IMR-90 (cell line): ENCODE data around the gene PRAMEF18. TPM values are rescaled to one million over a fixed set of nuclear protein-coding genes. Genes with fewer than 3 reads are reported as not detected.

Experiments used
- ATAC-seq: fragments of 200-7000 bp; cut with Tn5 transposase; 2 replicates; pipeline ENCODE4 v1.9.1; 2020; ENCODE audit warnings: low read depth, mild to moderate bottlenecking, moderate library complexity
- BruUV-seq: library from RNA; stranded (reverse); fragments of 400-500 nt; replicated peaks from 2 replicates; lab custom pipeline; 2021; lab: Mats Ljungman, UMichigan
- CTCF ChIA-PET: fragments of 300-600 bp; formaldehyde crosslinking; extraction: SDS; loops from one replicate; lab custom pipeline; 2021; ENCODE audit warnings: antibody characterized with exemption; lab: Yijun Ruan, JAX
- POLR2A ChIA-PET: fragments of 300-600 bp; sonication (Branson Sonifier 250); formaldehyde crosslinking; loops from one replicate; lab custom pipeline; 2022; ENCODE audit warnings: antibody characterized with exemption; ENCODE audit not compliant: unreplicated experiment; lab: Charles Lee
- DNase-seq: peaks from one replicate; pipeline ENCODE4 v3.0.0; 2013
- H2AFZ ChIP-seq: replicated peaks from 2 replicates; pipeline ENCODE3; 2013; ENCODE audit warnings: low read length, mild to moderate bottlenecking; ENCODE audit not compliant: poor library complexity
- H2AK5ac ChIP-seq: 2 replicates; pipeline ENCODE4 v1.6.1; 2013; ENCODE audit warnings: low read depth, low read length, inconsistent platforms
- H2AK9ac ChIP-seq: replicated peaks from 2 replicates; pipeline ENCODE3; 2013; ENCODE audit warnings: mild to moderate bottlenecking, low read depth, low read length, moderate library complexity; ENCODE audit not compliant: poor library complexity
- H2BK120ac ChIP-seq: 2 replicates; pipeline ENCODE4 v1.6.1; 2013; ENCODE audit warnings: low read depth, low read length, inconsistent platforms
- H2BK15ac ChIP-seq: 3 replicates; pipeline ENCODE4 v1.6.1; 2013; ENCODE audit warnings: low read depth, low read length, inconsistent platforms
- H2BK20ac ChIP-seq: 2 replicates; pipeline ENCODE4 v1.6.1; 2013; ENCODE audit warnings: low read depth, mild to moderate bottlenecking, inconsistent platforms, low read length, moderate library complexity
- H2BK5ac ChIP-seq: 2 replicates; pipeline ENCODE4 v1.6.1; 2013; ENCODE audit warnings: mild to moderate bottlenecking, low read depth, low read length, inconsistent platforms; ENCODE audit not compliant: poor library complexity, severe bottlenecking
- H3K14ac ChIP-seq: replicated peaks from 2 replicates; pipeline ENCODE4 v1.6.1; 2013; ENCODE audit warnings: low read depth, low read length, inconsistent platforms
- H3K18ac ChIP-seq: 2 replicates; pipeline ENCODE4 v1.6.1; 2013; ENCODE audit warnings: low read depth, low read length, control low read depth
- H3K23ac ChIP-seq: 2 replicates; pipeline ENCODE4 v1.6.1; 2013; ENCODE audit warnings: low read depth, low read length, inconsistent platforms
- H3K27ac ChIP-seq: 2 replicates; pipeline ENCODE4 v1.5.1; 2013; ENCODE audit warnings: mild to moderate bottlenecking, control low read depth, low read length; ENCODE audit not compliant: insufficient read depth
- H3K27me3 ChIP-seq: 2 replicates; pipeline ENCODE4 v1.6.1; 2013; ENCODE audit warnings: low read length; ENCODE audit not compliant: control insufficient read depth, insufficient read depth
- H3K36me3 ChIP-seq: 2 replicates; pipeline ENCODE4 v1.6.1; 2013; ENCODE audit warnings: low read length, mixed read lengths; ENCODE audit not compliant: control insufficient read depth, insufficient read depth
- H3K4ac ChIP-seq: 2 replicates; pipeline ENCODE4 v1.6.1; 2013; ENCODE audit warnings: low read depth, low read length, inconsistent platforms
- H3K4me1 ChIP-seq: 2 replicates; pipeline ENCODE4 v1.6.1; 2013; ENCODE audit warnings: low read length, mixed read lengths; ENCODE audit not compliant: control insufficient read depth, insufficient read depth
- H3K4me2 ChIP-seq: 2 replicates; pipeline ENCODE4 v1.6.1; 2013; ENCODE audit warnings: low read depth, mild to moderate bottlenecking, control low read depth, low read length, moderate library complexity
- H3K4me3 ChIP-seq: 2 replicates; pipeline ENCODE4 v1.5.1; 2013; ENCODE audit warnings: low read depth, mild to moderate bottlenecking, control low read depth, low read length, moderate library complexity; ENCODE audit not compliant: insufficient read depth
- H3K56ac ChIP-seq: 2 replicates; pipeline ENCODE4 v1.6.1; 2013; ENCODE audit warnings: low read length, inconsistent platforms; ENCODE audit not compliant: insufficient read depth; ENCODE audit errors: extremely low read depth
- H3K79me1 ChIP-seq, 2 experiments: 2 replicates each; pipeline ENCODE4 v1.6.1; 2013; ENCODE audit warnings: low read length in 2 of 2, inconsistent platforms in 1 of 2, low read depth in 1 of 2
- H3K9ac ChIP-seq: 2 replicates; pipeline ENCODE4 v1.6.1; 2013; ENCODE audit warnings: low read depth, low read length, control low read depth
- H3K9me1 ChIP-seq: 2 replicates; pipeline ENCODE4 v1.6.1; 2013; ENCODE audit warnings: low read length, inconsistent platforms; ENCODE audit not compliant: insufficient read depth
- H3K9me3 ChIP-seq: 2 replicates; pipeline ENCODE4 v1.6.1; 2013; ENCODE audit warnings: low read length; ENCODE audit not compliant: control insufficient read depth, insufficient read depth
- H4K20me1 ChIP-seq: 2 replicates; pipeline ENCODE4 v1.6.1; 2013; ENCODE audit warnings: low read length, inconsistent platforms; ENCODE audit not compliant: insufficient read depth
- H4K5ac ChIP-seq: 2 replicates; pipeline ENCODE4 v1.6.1; 2013; ENCODE audit warnings: mild to moderate bottlenecking, low read depth, low read length, control low read depth
- H4K8ac ChIP-seq, 2 experiments: 2 replicates each; pipeline ENCODE4 v1.6.1; 2013; ENCODE audit warnings: low read depth in 2 of 2, low read length in 2 of 2, control low read depth in 1 of 2, inconsistent platforms in 1 of 2
- H4K91ac ChIP-seq: 2 replicates; pipeline ENCODE4 v1.6.1; 2013; ENCODE audit warnings: low read depth, low read length, inconsistent platforms; ENCODE audit not compliant: insufficient read depth
- CEBPB ChIP-seq: IDR thresholded peaks from 2 replicates; pipeline ENCODE4 v1.6.1; 2012; ENCODE audit warnings: low read depth, low read length, improper control_type of control experiment
- CHD1 ChIP-seq: IDR thresholded peaks from 2 replicates; pipeline ENCODE4 v1.6.1; 2012; ENCODE audit warnings: low read depth, low read length, improper control_type of control experiment
- MAFK ChIP-seq: IDR thresholded peaks from 2 replicates; pipeline ENCODE4 v1.6.1; 2012; ENCODE audit warnings: low read depth, low read length, improper control_type of control experiment
- MAZ ChIP-seq: IDR thresholded peaks from 2 replicates; pipeline ENCODE4 v1.6.1; 2012; ENCODE audit warnings: low read depth, mild to moderate bottlenecking, low read length, improper control_type of control experiment, moderate library complexity, borderline replicate concordance
- MXI1 ChIP-seq: IDR thresholded peaks from 2 replicates; pipeline ENCODE4 v1.6.1; 2012; ENCODE audit warnings: low read depth, mild to moderate bottlenecking, low read length, moderate library complexity, borderline replicate concordance
- NFE2L2 ChIP-seq: fragments of 150-350 bp; IDR thresholded peaks from 2 replicates; pipeline ENCODE4 v1.6.1; 2016; ENCODE audit warnings: low read depth, mild to moderate bottlenecking, low read length
- POLR2A ChIP-seq: IDR thresholded peaks from 2 replicates; pipeline ENCODE4 v1.6.1; 2012; ENCODE audit warnings: mild to moderate bottlenecking, low read depth, low read length
- RAD21 ChIP-seq: IDR thresholded peaks from 2 replicates; pipeline ENCODE4 v1.6.1; 2012; ENCODE audit warnings: low read length, improper control_type of control experiment
- RFX5 ChIP-seq: IDR thresholded peaks from 2 replicates; pipeline ENCODE4 v1.8.0; 2012; ENCODE audit warnings: low read depth, mild to moderate bottlenecking, low read length, moderate library complexity
- SMC3 ChIP-seq: fragments of 150-350 bp; IDR thresholded peaks from 2 replicates; pipeline ENCODE4 v1.6.1; 2016; ENCODE audit warnings: low read depth, mild to moderate bottlenecking, antibody characterized with exemption, low read length, moderate library complexity
- USF2 ChIP-seq: fragments of 150-350 bp; IDR thresholded peaks from 2 replicates; pipeline ENCODE4 v1.6.1; 2017; ENCODE audit warnings: mild to moderate bottlenecking, antibody characterized with exemption, low read length, low read depth
- WGBS, 2 experiments: methylation state at CpG; one replicate each; pipeline versions ENCODE4 v1.1.5 to v1.1.7; 2013; ENCODE audit warnings: missing lambda C conversion rate in 2 of 2; ENCODE audit not compliant: insufficient read length in 1 of 2; ENCODE audit errors: extremely low coverage in 2 of 2; 5-methylcytosine and 5-hydroxymethylcytosine counted together
- dilution Hi-C: fragments of 300-500 bp; cut with HindIII; formaldehyde crosslinking; loops from one replicate; pipeline ENCODE4 v1.14.3; 2018; ENCODE audit warnings: low sequenced_read_pairs; ENCODE audit not compliant: unreplicated experiment
- in situ Hi-C: fragments of 300-500 bp; cut with MboI; formaldehyde crosslinking; loops from 3 replicates; pipeline ENCODE4 v1.14.3; 2019; ENCODE audit warnings: low sequenced_read_pairs, inconsistent platforms, mixed read lengths
- intact Hi-C: fragments of 100-400 bp; cut with micrococcal nuclease; formaldehyde crosslinking; loops from 2 replicates; pipeline ENCODE4 v1.10.0; 2022
- polyA plus RNA-seq, 3 experiments: library from polyadenylated mRNA; depleted of rRNA; stranded (reverse); fragments of >200 nt; gene quantifications; 2 replicates each; pipeline ENCODE4 v1.2.3, GENCODE V29; 2012; ENCODE audit warnings: low replicate concordance in 1 of 3
- total RNA-seq: library from RNA; depleted of rRNA; stranded (reverse); fragments of >200 nt; gene quantifications from 2 replicates; pipeline ENCODE4 v1.2.3, GENCODE V29; 2012
- TF ChIP-seq, protein P1 (sequence below): conservative IDR thresholded peaks from 2 replicates; pipeline ENCODE4 v1.5.1; 2012; ENCODE audit warnings: mild to moderate bottlenecking, low read depth, low read length, improper control_type of control experiment
- TF ChIP-seq, protein P2 (sequence below): fragments of 150-350 bp; IDR thresholded peaks from 2 replicates; pipeline ENCODE4 v1.6.1; 2016; ENCODE audit warnings: low read depth, mild to moderate bottlenecking, low read length, moderate library complexity, borderline replicate concordance

Gene PRAMEF18
- total and polyA plus RNA-seq, 2 of the 4 experiments (the other 2 are of a cell fraction), result not detected

GRCh38 chr1:13224480-13225060, 1.4 kb downstream of the PRAMEF18 start:
- Histone ChIP-seq H3K18ac (no peak overlapping the region), H4K5ac (no peak overlapping the region), H2AK5ac (no peak overlapping the region), H3K4me2 (no peak overlapping the region), H2BK15ac (no peak overlapping the region), H3K27ac (no peak overlapping the region), H4K8ac (no peak overlapping the region), H3K14ac (no peak overlapping the region), H3K56ac (no peak overlapping the region), H2AFZ (no peak overlapping the region), H3K9me1 (no peaks in the 10 kb centered on the region), H3K4me1 (no peaks in the 10 kb centered on the region), H4K91ac (no peak overlapping the region), H3K9ac (no peak overlapping the region), H4K20me1 (no peaks in the 10 kb centered on the region), H2BK5ac (no peak overlapping the region), H3K79me1 (no peaks in the 10 kb centered on the region), H2BK120ac (no peak overlapping the region), H2AK9ac (no peak overlapping the region), H2BK20ac (no peak overlapping the region), H3K4me3 (no peak overlapping the region), H3K36me3 (no peaks in the 10 kb centered on the region), H3K23ac (no peak overlapping the region), H3K4ac (no peak overlapping the region), H3K27me3 (no peaks in the 10 kb centered on the region), H3K9me3 (peaks cover 9% of the 10 kb centered on the region; the same call in 1 of the 2 replicates)
- TF ChIP-seq CEBPB (no peak), RFX5 (no peak), NFE2L2 (no peak), CHD1 (no peak), SMC3 (no peak), USF2 (no peak), POLR2A (no peak), MXI1 (no peak), MAFK (no peak), RAD21 (no peak), MAZ (no peak)
- TF ChIP-seq, protein P1, sequence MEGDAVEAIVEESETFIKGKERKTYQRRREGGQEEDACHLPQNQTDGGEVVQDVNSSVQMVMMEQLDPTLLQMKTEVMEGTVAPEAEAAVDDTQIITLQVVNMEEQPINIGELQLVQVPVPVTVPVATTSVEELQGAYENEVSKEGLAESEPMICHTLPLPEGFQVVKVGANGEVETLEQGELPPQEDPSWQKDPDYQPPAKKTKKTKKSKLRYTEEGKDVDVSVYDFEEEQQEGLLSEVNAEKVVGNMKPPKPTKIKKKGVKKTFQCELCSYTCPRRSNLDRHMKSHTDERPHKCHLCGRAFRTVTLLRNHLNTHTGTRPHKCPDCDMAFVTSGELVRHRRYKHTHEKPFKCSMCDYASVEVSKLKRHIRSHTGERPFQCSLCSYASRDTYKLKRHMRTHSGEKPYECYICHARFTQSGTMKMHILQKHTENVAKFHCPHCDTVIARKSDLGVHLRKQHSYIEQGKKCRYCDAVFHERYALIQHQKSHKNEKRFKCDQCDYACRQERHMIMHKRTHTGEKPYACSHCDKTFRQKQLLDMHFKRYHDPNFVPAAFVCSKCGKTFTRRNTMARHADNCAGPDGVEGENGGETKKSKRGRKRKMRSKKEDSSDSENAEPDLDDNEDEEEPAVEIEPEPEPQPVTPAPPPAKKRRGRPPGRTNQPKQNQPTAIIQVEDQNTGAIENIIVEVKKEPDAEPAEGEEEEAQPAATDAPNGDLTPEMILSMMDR, result no peak
- TF ChIP-seq, protein P2, sequence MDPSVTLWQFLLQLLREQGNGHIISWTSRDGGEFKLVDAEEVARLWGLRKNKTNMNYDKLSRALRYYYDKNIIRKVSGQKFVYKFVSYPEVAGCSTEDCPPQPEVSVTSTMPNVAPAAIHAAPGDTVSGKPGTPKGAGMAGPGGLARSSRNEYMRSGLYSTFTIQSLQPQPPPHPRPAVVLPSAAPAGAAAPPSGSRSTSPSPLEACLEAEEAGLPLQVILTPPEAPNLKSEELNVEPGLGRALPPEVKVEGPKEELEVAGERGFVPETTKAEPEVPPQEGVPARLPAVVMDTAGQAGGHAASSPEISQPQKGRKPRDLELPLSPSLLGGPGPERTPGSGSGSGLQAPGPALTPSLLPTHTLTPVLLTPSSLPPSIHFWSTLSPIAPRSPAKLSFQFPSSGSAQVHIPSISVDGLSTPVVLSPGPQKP, result no peak
- dilution Hi-C loops, result no loop called here
- CTCF ChIA-PET, result no interaction called here
- DNase-seq (no peak), ATAC-seq (no peak)
- WGBS, 2 experiments, result no CpG with 5 or more reads among the region's 5 CpGs
- intact Hi-C loops, result no loop called here
- no TSS peak for BruUV-seq
- in situ Hi-C loops, result no loop called here
- POLR2A ChIA-PET, result no interaction called here
